A549 treated with AZD2906 at 1 μM for 4 hours (cell line): ENCODE data around the gene PKN1. TPM values are rescaled to one million over a fixed set of nuclear protein-coding genes. Genes with fewer than 3 reads are reported as not detected.

ENCODE experiments used
- total RNA-seq: library from RNA; stranded (reverse); fragments of 200-300 nt; extraction: Qiagen RNA extraction; gene quantifications from 5 replicates; pipeline ENCODE4 v1.2.3, GENCODE V29; 2022

PKN1 gene
- total RNA-seq = 72.8 to 86.5 TPM (median 81.0 TPM) in 5 replicates

DNA sequence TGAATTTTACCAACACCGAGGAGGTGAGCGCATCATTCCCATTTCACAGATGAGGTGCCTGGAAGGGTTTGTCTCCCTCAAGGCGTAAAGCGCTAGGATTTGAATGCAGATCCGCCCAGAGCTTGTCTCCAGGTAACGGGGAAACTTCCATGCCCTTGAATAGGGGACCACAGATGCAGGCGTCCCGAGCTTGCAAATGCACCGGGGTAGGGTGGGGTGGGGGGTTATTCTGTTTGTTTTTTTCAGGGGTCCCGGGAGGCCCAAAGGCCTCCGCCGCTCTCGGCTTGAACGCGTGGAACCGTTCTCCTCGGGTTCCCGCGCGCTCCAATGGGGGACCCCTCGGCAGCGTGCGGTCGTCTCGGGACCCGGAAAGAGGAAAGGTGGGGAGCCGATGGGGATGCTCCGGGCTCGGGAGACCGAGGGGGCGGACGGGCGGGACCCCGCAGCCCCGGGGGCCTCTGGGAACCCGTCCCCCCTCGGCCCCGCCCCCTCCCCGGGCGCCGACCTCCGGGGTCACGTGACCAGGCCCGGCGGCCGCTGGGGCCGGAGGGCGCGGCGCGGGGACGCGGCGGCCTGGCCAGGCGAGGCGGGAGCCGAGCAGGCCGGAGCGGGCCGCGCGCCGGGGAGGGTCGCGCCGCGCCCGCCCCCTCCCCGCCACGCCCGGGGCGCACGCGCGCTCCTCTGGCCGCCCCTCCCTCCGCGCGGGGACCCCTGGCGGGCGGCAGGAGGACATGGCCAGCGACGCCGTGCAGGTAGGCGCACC lies at the start of gene PKN1:
Gene PKN1, plus strand, starts transcription at position 516 of the 763 bp plus-strand sequence. Its CDS starts 216 bp downstream, at position 732.

DNA sequence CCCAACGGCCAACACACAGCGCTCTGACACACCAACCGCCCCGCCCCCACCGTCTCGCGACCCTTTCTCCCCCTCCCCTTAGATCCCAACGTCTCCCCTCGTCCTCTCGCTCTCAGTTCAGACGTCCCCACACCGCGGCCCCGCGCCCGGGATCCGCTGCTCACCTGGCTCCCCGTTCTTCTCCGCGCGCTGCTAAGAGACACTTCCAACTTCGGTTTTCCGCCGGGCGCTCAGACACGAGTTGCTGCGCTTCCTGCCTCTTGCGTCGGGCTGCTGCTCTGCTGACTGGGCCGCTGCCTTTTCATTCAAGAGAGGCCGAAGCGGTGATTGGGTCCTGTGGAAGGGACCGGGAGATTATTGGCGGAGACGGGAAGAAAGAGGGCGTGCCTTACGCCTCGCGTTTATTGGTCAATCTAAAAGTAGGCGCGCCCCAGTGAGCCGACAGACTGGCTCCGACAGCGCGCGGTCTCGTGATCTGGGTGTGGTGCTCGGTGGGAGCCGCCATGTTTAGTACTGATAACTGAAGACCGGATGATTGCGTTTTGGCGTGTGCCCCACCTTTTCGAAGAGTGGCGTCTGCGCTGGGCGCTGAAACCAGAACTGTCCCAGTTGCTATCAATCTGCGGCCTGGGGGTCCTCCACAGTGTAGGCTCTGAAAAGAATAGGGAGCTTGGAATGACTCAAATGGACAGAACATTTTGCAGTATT lies 13.8 kb upstream of the PKN1 start, which contains the start of gene DDX39A:
Gene DDX39A, minus strand, starts transcription at position 236 of the 708 bp plus-strand sequence. CDS start 6,121 bp downstream, outside the sequence.

DNA sequence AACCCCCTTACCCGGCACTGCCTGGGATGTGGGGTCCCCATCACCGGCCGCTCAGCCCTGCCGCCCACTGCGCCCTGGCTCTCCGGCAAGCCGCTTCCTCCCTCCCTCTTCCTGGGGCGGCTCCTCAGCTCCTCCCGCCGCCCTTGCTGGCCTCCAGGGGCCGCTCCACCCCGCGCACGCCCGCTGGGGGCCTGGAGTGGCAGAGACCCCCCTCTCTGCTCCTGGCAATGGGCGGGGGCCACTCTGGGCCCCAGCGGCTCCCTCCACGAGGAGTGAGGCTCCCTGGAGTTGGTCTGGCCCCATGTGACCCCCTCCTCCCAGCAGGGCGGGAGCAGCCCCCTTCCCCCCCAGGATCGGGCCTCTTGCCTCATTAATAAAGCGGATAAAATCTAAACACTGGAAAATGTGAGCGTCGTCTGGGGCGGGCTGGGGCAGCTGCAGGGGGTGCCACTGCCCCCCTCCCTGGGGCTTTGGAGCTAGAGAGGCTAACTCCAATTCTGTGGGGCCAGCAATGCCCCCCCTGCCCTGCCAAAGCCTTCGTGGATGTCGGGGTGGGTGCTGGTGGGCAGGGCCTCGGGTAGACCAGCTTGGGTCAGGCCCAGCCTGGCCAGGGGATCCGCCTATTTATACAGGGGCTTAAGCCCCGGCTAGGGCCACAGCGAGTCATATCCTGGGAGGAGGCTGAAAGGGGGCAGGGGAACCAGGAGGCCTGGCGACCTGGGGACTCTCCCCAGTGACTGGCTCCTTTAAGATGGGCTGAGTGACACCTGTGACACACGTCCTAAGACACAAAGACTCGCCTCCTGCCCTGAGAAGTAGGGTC lies 42.4 kb downstream of the PKN1 start, which contains the start of gene PTGER1:
Gene PTGER1, minus strand, starts transcription at position 104 of the 823 bp plus-strand sequence. CDS start 1,034 bp downstream, outside the sequence.

GRCh38 chr19:14496029-14496833 lies 63.1 kb downstream of the PKN1 start, which contains the start of gene GIPC1:
GIPC1 (minus strand) TSS chr19:14496127; CDS start chr19:14482976, 13,151 bp downstream.

GRCh38 chr19:14517840-14518505 lies 84.9 kb downstream of the PKN1 start, which contains the start of gene DNAJB1:
DNAJB1 (minus strand) TSS chr19:14518397; CDS start chr19:14518349, 48 bp downstream.

Other genes with a start within 250 kb of the PKN1 start
- gene ADGRL1, start 227.1 kb upstream of the PKN1 start, total RNA-seq = 5.6 to 8.8 TPM (median 6.7 TPM) in 5 replicates
- gene ADGRE5, start 51.9 kb upstream of the PKN1 start, total RNA-seq = 78.1 to 91.7 TPM (median 86.0 TPM) in 5 replicates
- gene DDX39A, start 14.0 kb upstream of the PKN1 start, total RNA-seq = 115 to 136 TPM (median 125 TPM) in 5 replicates
- 0.07 to 0.15 TPM (median 0.12 TPM) in 3 of 5 replicates, not detected in the others for gene PTGER1, start 42.0 kb downstream of the PKN1 start, total RNA-seq
- 107 to 160 TPM (median 157 TPM) in 5 replicates for gene GIPC1, start 62.8 kb downstream of the PKN1 start, total RNA-seq
- 184 to 242 TPM (median 215 TPM) in 5 replicates for gene DNAJB1, start 85.1 kb downstream of the PKN1 start, total RNA-seq
- 148 to 187 TPM (median 185 TPM) in 5 replicates for gene TECR, start 96.3 kb downstream of the PKN1 start, total RNA-seq
- 155 to 213 TPM (median 206 TPM) in 5 replicates for gene NDUFB7, start 138.8 kb downstream of the PKN1 start, total RNA-seq
- not detected in 5 replicates for gene CLEC17A, start 149.8 kb downstream of the PKN1 start, total RNA-seq
- gene ADGRE3, start 241.5 kb downstream of the PKN1 start, total RNA-seq = not detected in 5 replicates